HCT116 (cell line): ENCODE results near the gene ASAP2. TPM values are rescaled to one million over a fixed set of nuclear protein-coding genes. Genes with fewer than 3 reads are reported as not detected.

Experiments
- ATAC-seq: fragments of 200-7000 bp; cut with Tn5 transposase; 2 replicates; pipeline ENCODE4 v1.9.1; 2020; ENCODE audit warnings: mild to moderate bottlenecking, moderate library complexity
- BruUV-seq: library from RNA; stranded (reverse); fragments of 400-500 nt; replicated peaks from 2 replicates; lab custom pipeline; 2021; lab: Mats Ljungman, UMichigan
- CTCF ChIA-PET: fragments of 300-600 bp; sonication (Branson Sonifier 250); formaldehyde crosslinking; loops from one replicate; lab custom pipeline; 2021; ENCODE audit warnings: antibody characterized with exemption; lab: Charles Lee
- POLR2A ChIA-PET: fragments of 300-600, 350-600 bp; sonication (Branson Sonifier 250); formaldehyde crosslinking; loops from one replicate; lab custom pipeline; 2021; ENCODE audit warnings: antibody characterized with exemption; lab: Charles Lee
- RAD21 ChIA-PET, 2 experiments: fragments of 300-600 bp; sonication (Branson Sonifier 250); formaldehyde crosslinking; loops; one replicate each; lab custom pipeline; 2023; ENCODE audit warnings: low total read pairs in 2 of 2; ENCODE audit not compliant: uncharacterized antibody in 2 of 2, unreplicated experiment in 2 of 2, low non-redundant PET in 1 of 2; lab: Charles Lee
- DNase-seq: peaks from one replicate; pipeline ENCODE4 v3.0.0-alpha.2; 2010; ENCODE audit warnings: low read depth, low spot score
- H2AFZ ChIP-seq: fragments of 200-600 bp; shearing (Covaris generic), sonication (generic); 2 replicates; pipeline ENCODE4 v1.6.1; 2017; ENCODE audit warnings: low read depth, mixed run types, mixed read lengths, antibody characterized with exemption, low read length; ENCODE audit not compliant: poor library complexity, severe bottlenecking
- H3K27ac ChIP-seq: 2 replicates; pipeline ENCODE4 v1.5.1; 2012; ENCODE audit warnings: low read depth, low read length
- H3K27me3 ChIP-seq: fragments of 200-600 bp; sonication (generic); 2 replicates; pipeline ENCODE4 v1.6.1; 2016; ENCODE audit warnings: mixed run types, low read length, mixed read lengths; ENCODE audit not compliant: insufficient read depth
- H3K36me3 ChIP-seq, 2 experiments: fragments of 200-500 bp in 1 of 2; fragments of 200-600 bp in 1 of 2; sonication (Bioruptor generic) in 1 of 2; sonication (generic) in 1 of 2; 2 replicates each; pipeline versions ENCODE4 v1.5.1 to v1.6.1; 2014 to 2016; ENCODE audit warnings: low read length in 2 of 2, inconsistent platforms in 1 of 2, mixed read lengths in 1 of 2, mixed run types in 1 of 2; ENCODE audit not compliant: insufficient read depth in 2 of 2, control insufficient read depth in 1 of 2
- H3K4me1 ChIP-seq, 2 experiments: fragments of 200-600 bp in 1 of 2; sonication (generic) in 1 of 2; 2 replicates each; pipeline versions ENCODE4 v1.5.1 to v1.6.1; 2012 to 2017; ENCODE audit warnings: low read length in 2 of 2, inconsistent platforms in 1 of 2, mild to moderate bottlenecking in 1 of 2, mixed read lengths in 1 of 2, mixed run types in 1 of 2, moderate library complexity in 1 of 2; ENCODE audit not compliant: insufficient read depth in 2 of 2, control insufficient read depth in 1 of 2
- H3K4me2 ChIP-seq: fragments of 200-600 bp; sonication (generic); 2 replicates; pipeline ENCODE4 v1.6.1; 2017; ENCODE audit warnings: mixed run types, low read length, mixed read lengths
- H3K4me3 ChIP-seq, 2 experiments: fragments of 200-600 bp in 1 of 2; sonication (generic) in 1 of 2; replicated peaks in 1 of 2; 2 replicates each; pipeline ENCODE4 v1.5.1; 2011 to 2016; ENCODE audit warnings: low read length in 2 of 2, control low read depth in 1 of 2, low read depth in 1 of 2, mild to moderate bottlenecking in 1 of 2, mixed read lengths in 1 of 2, mixed run types in 1 of 2
- H3K79me2 ChIP-seq: fragments of 200-600 bp; sonication (generic); 2 replicates; pipeline ENCODE4 v1.6.1; 2017; ENCODE audit warnings: mild to moderate bottlenecking, mixed run types, low read length, moderate library complexity, mixed read lengths; ENCODE audit not compliant: insufficient read depth
- H3K9ac ChIP-seq: fragments of 200-600 bp; sonication (generic); 2 replicates; pipeline ENCODE4 v1.6.1; 2016; ENCODE audit warnings: low read length, mixed read lengths
- H3K9me2 ChIP-seq: fragments of 200-600 bp; sonication (generic), shearing (Covaris generic); 2 replicates; pipeline ENCODE4 v1.6.1; 2017; ENCODE audit warnings: mixed run types, mild to moderate bottlenecking, moderate library complexity; ENCODE audit not compliant: insufficient read depth
- H3K9me3 ChIP-seq, 2 experiments: fragments of 200-500 bp in 1 of 2; fragments of 200-600 bp in 1 of 2; sonication (Bioruptor generic) in 1 of 2; sonication (generic) in 1 of 2; 2 replicates each; pipeline ENCODE4 v1.6.1; 2014 to 2017; ENCODE audit warnings: low read length in 2 of 2, mixed read lengths in 2 of 2, inconsistent platforms in 1 of 2, low read depth in 1 of 2, mild to moderate bottlenecking in 1 of 2, mixed run types in 1 of 2, moderate library complexity in 1 of 2; ENCODE audit not compliant: control insufficient read depth in 1 of 2, insufficient read depth in 1 of 2
- H4K20me1 ChIP-seq: fragments of 200-600 bp; sonication (generic), shearing (Covaris generic); 2 replicates; pipeline ENCODE4 v1.6.1; 2017; ENCODE audit warnings: mixed run types, mild to moderate bottlenecking, moderate library complexity; ENCODE audit not compliant: insufficient read depth
- ATF3 ChIP-seq: IDR thresholded peaks from 2 replicates; pipeline ENCODE4 v1.6.1; 2012
- CBX3 ChIP-seq: IDR thresholded peaks from 2 replicates; pipeline ENCODE4 v1.6.1; 2012; ENCODE audit warnings: low read depth
- CEBPB ChIP-seq: IDR thresholded peaks from 2 replicates; pipeline ENCODE4 v1.6.1; 2012; ENCODE audit warnings: low read depth
- EGR1 ChIP-seq: IDR thresholded peaks from 2 replicates; pipeline ENCODE4 v1.6.1; 2012; ENCODE audit warnings: low read depth
- ELF1 ChIP-seq: IDR thresholded peaks from 2 replicates; pipeline ENCODE4 v1.6.1; 2012; ENCODE audit warnings: low read depth, borderline replicate concordance
- EZH2phosphoT487 ChIP-seq: fragments of 200-600 bp; IDR thresholded peaks from 2 replicates; pipeline ENCODE4 v1.6.1; 2018; ENCODE audit warnings: antibody characterized with exemption, borderline replicate concordance
- FOSL1 ChIP-seq: IDR thresholded peaks from 2 replicates; pipeline ENCODE4 v1.6.1; 2012; ENCODE audit warnings: low read depth
- JUND ChIP-seq: IDR thresholded peaks from 2 replicates; pipeline ENCODE4 v1.6.1; 2012
- POLR2A ChIP-seq: IDR thresholded peaks from 2 replicates; pipeline ENCODE4 v1.7.0; 2011; ENCODE audit warnings: borderline replicate concordance; ENCODE audit not compliant: insufficient read depth, insufficient read length; ENCODE audit errors: extremely low read depth
- POLR2AphosphoS5 ChIP-seq: IDR thresholded peaks from 2 replicates; pipeline ENCODE4 v1.6.1; 2011; ENCODE audit warnings: mild to moderate bottlenecking, low read depth, low read length, moderate library complexity
- RAD21 ChIP-seq: IDR thresholded peaks from 2 replicates; pipeline ENCODE4 v1.6.1; 2012; ENCODE audit warnings: low read depth, mild to moderate bottlenecking
- SIN3A ChIP-seq: IDR thresholded peaks from 2 replicates; pipeline ENCODE4 v1.6.1; 2012; ENCODE audit warnings: low read depth
- SP1 ChIP-seq: IDR thresholded peaks from 2 replicates; pipeline ENCODE4 v1.6.1; 2012; ENCODE audit warnings: low read depth
- TCF7L2 ChIP-seq: IDR thresholded peaks from 2 replicates; pipeline ENCODE4 v1.7.0; 2011; ENCODE audit warnings: borderline replicate concordance, inconsistent platforms; ENCODE audit not compliant: insufficient read depth, insufficient read length; ENCODE audit errors: extremely low read depth
- YY1 ChIP-seq: IDR thresholded peaks from 2 replicates; pipeline ENCODE4 v1.6.1; 2011; ENCODE audit warnings: low read length, low read depth, moderate library complexity, mild to moderate bottlenecking; ENCODE audit not compliant: insufficient replicate concordance; ENCODE audit errors: extremely low read depth
- ZBTB33 ChIP-seq: IDR thresholded peaks from 2 replicates; pipeline ENCODE4 v1.6.1; 2011; ENCODE audit warnings: mild to moderate bottlenecking, low read length, moderate library complexity; ENCODE audit not compliant: insufficient replicate concordance; ENCODE audit errors: extremely low read depth
- ZFX ChIP-seq: fragments of 450-650 bp; IDR thresholded peaks from 2 replicates; pipeline ENCODE4 v1.6.1; 2017
- ZNF274 ChIP-seq: fragments of 200-500 bp; sonication (Bioruptor generic); IDR thresholded peaks from 2 replicates; pipeline ENCODE4 v1.6.1; 2014; ENCODE audit warnings: mild to moderate bottlenecking, low read depth, low read length, inconsistent platforms
- intact Hi-C: fragments of 100-400 bp; cut with micrococcal nuclease; formaldehyde crosslinking; loops from 2 replicates; pipeline ENCODE4 v1.10.0; 2022
- total RNA-seq: library from RNA; stranded (reverse); gene quantifications from one replicate; pipeline ENCODE4 v1.2.1, GENCODE V29; 2021; ENCODE audit not compliant: unreplicated experiment

The ASAP2 gene
- total RNA-seq, 1 experiment from 2014 or later: 16.5 TPM

DNA sequence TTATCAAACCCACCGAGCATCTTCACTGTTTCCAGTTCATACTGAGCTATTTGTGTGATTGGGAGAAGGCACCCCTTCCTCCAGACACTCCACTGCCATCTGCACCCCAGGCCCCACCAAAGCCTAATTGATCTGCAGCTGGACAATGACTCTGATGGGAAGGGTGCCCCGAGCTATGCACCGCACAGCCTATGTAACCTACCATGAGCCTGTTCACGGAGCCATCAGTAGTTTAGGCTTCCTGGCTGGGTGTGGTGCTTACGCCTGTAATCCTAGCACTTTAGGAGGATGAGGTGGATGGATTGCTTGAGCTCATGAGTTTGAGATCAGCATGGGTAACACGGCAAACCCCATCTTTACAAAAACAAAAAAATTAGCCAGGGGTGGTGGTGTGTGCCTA lies 17.8 kb upstream of the ASAP2 start:
- no peaks in the 10 kb centered on the region for H3K36me3 ChIP-seq
- no peak overlapping the region for H3K4me2 ChIP-seq
- no peaks in the 10 kb centered on the region for H3K9me2 ChIP-seq
- H3K27ac ChIP-seq: no peak overlapping the region
- ATAC-seq (no peak), DNase-seq (no peak)
- no peaks in the 10 kb centered on the region for H3K9me3 ChIP-seq
- BruUV-seq: no TSS peak
- no peaks in the 10 kb centered on the region for H3K79me2 ChIP-seq
- intact Hi-C loops: no loop called here
- POLR2A ChIA-PET: no interaction called here
- TF ChIP-seq ZFX: no peak
- TF ChIP-seq YY1: no peak
- no peak for TF ChIP-seq CEBPB
- TF ChIP-seq POLR2A: no peak
- no peak for TF ChIP-seq ATF3
- no peak for TF ChIP-seq EGR1
- TF ChIP-seq TCF7L2: no peak
- no peak for TF ChIP-seq POLR2AphosphoS5
- TF ChIP-seq EZH2phosphoT487: no peak
- no peak for TF ChIP-seq SIN3A
- TF ChIP-seq ELF1: no peak
- no peak for TF ChIP-seq JUND
- TF ChIP-seq ZBTB33: no peak
- TF ChIP-seq RAD21: no peak
- TF ChIP-seq FOSL1: no peak
- TF ChIP-seq SP1: no peak
- no peak for TF ChIP-seq CBX3
- TF ChIP-seq ZNF274: no peak
- no peak overlapping the region for H3K4me3 ChIP-seq
- CTCF ChIA-PET: no interaction called here
- no peaks in the 10 kb centered on the region for H3K27me3 ChIP-seq
- H4K20me1 ChIP-seq: no peaks in the 10 kb centered on the region
- no peak overlapping the region for H3K9ac ChIP-seq
- no peak overlapping the region for H2AFZ ChIP-seq
- H3K4me1 ChIP-seq: peaks cover 0 to 12% of the 10 kb centered on the region in 2 experiments; a peak in 2 of 4 replicates
- RAD21 ChIA-PET: no interaction called here
